Prostate gland (tissue), 2 donors: ENCODE data around the gene TMEM88. TPM values are rescaled to one million over a fixed set of nuclear protein-coding genes. Genes with fewer than 3 reads are reported as not detected.
"Not testable (repeated sequence)": the region's sequence is repeated elsewhere in the genome, so short reads cannot be mapped to it uniquely, and the experiment has no call there.

Experiments
- DNase-seq: peaks from one replicate; pipeline ENCODE4 v3.0.0-alpha.2; 2019; ENCODE audit warnings: low spot score
- H3K27ac ChIP-seq, 2 donors: fragments of 200-600 bp; sonication (generic); 2 replicates each; pipeline ENCODE4 v1.5.1; 2017 to 2019
- H3K27me3 ChIP-seq: fragments of 200-600 bp; sonication (generic); replicated peaks from 2 replicates; pipeline ENCODE4 v1.5.1; 2019; ENCODE audit not compliant: insufficient read depth
- H3K36me3 ChIP-seq, 2 donors: fragments of 200-600 bp; sonication (generic); 1 replicate in 1 of 2; 2 replicates in 1 of 2; pipeline versions ENCODE4 v1.5.1 to v1.8.1; 2017 to 2019
- H3K4me1 ChIP-seq: fragments of 200-600 bp; sonication (generic); replicated peaks from 2 replicates; pipeline ENCODE4 v1.5.1; 2019
- H3K4me3 ChIP-seq, 2 donors: fragments of 200-600 bp; sonication (generic); 2 replicates each; pipeline ENCODE4 v1.5.1; 2017 to 2019
- H3K9me3 ChIP-seq: fragments of 200-600 bp; sonication (generic); 2 replicates; pipeline ENCODE4 v1.5.1; 2017
- POLR2A ChIP-seq: fragments of 450-650 bp; IDR thresholded peaks from one replicate; pipeline ENCODE4 v1.6.1; 2016; ENCODE audit warnings: antibody characterized with exemption, mild to moderate bottlenecking
- POLR2AphosphoS5 ChIP-seq: sonication (generic); formaldehyde crosslinking; IDR thresholded peaks from one replicate; pipeline ENCODE4 v1.6.1; 2017; ENCODE audit warnings: antibody characterized with exemption
- WGBS: methylation state at CpG from one replicate; pipeline ENCODE4 v1.1.5; 2018; 5-methylcytosine and 5-hydroxymethylcytosine counted together
- intact Hi-C: fragments of 100-400 bp; cut with DNase I; formaldehyde crosslinking; loops from one replicate; pipeline ENCODE4 v1.14.2; 2022
- total RNA-seq, 2 donors: library from RNA; depleted of rRNA; stranded (reverse); fragments of >200 nt; gene quantifications; one replicate each; pipeline ENCODE4 v1.1.0, GENCODE V29; 2016
- TF ChIP-seq, protein P1 (sequence below), 4 experiments: fragments of 200-600 bp in 2 of 4; fragments of 450-650 bp in 2 of 4; sonication (generic) in 2 of 4; IDR thresholded peaks; 1 replicate in 3 of 4; 2 replicates in 1 of 4; pipeline ENCODE4 v1.5.1; 2016 to 2019; ENCODE audit warnings: antibody characterized with exemption in 4 of 4, mild to moderate bottlenecking in 2 of 4, moderate library complexity in 2 of 4

Gene TMEM88, protein sequence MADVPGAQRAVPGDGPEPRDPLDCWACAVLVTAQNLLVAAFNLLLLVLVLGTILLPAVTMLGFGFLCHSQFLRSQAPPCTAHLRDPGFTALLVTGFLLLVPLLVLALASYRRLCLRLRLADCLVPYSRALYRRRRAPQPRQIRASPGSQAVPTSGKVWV
- 10 to 100 TPM; 11.1 to 15.7 TPM for total RNA-seq

- intact Hi-C loops = no loop called here
- Histone ChIP-seq H3K36me3 (peaks cover 0 to 10% of the 10 kb centered on the region in 2 donors), H3K4me3 (peak within 1 kb of the TSS in 1 of 2 donors; percentile 54), H3K9me3 (no peaks in the 10 kb centered on the region), H3K27ac (peak within 1 kb of the TSS; percentile 80 to 92), H3K27me3 (no peaks in the 10 kb centered on the region), H3K4me1 (peaks cover 12% of the 10 kb centered on the region)
- TF ChIP-seq, protein P1, sequence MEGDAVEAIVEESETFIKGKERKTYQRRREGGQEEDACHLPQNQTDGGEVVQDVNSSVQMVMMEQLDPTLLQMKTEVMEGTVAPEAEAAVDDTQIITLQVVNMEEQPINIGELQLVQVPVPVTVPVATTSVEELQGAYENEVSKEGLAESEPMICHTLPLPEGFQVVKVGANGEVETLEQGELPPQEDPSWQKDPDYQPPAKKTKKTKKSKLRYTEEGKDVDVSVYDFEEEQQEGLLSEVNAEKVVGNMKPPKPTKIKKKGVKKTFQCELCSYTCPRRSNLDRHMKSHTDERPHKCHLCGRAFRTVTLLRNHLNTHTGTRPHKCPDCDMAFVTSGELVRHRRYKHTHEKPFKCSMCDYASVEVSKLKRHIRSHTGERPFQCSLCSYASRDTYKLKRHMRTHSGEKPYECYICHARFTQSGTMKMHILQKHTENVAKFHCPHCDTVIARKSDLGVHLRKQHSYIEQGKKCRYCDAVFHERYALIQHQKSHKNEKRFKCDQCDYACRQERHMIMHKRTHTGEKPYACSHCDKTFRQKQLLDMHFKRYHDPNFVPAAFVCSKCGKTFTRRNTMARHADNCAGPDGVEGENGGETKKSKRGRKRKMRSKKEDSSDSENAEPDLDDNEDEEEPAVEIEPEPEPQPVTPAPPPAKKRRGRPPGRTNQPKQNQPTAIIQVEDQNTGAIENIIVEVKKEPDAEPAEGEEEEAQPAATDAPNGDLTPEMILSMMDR (IDR thresholded peaks at IDR 0.05) = no peak
- TF ChIP-seq POLR2A (no peak), POLR2AphosphoS5 (no peak)
- DNase-seq = no peak
- WGBS = 74% methylated on average over 57 of the region's 57 CpGs
Measured at GRCh38 chr17:7854851-7855659, at the start of gene TMEM88. Gene TMEM88, plus strand, starts transcription at chr17:7855066. Its CDS starts 9 bp downstream, at chr17:7855075.

DNA sequence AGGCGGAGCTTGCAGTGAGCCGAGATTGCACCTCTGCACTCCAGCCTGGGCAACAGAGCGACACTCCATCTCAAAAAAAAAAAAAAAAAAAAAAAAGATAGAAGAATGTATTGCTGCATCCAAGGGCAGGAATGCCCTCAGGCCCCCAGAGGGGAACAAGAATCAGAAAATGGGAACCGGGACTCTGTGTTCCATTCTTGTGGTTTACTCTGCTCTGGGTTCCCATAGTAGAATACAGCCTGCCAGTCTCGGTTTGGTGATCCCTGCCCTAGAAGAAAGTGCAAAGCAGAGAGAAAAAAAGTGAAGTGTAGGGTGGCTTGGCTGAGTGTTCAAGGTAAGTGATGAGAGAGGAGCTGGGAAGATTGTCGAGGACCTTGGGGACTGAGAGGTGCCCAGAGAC is 48.3 kb upstream of the TMEM88 start:
- Histone ChIP-seq H3K27me3 (no peaks in the 10 kb centered on the region), H3K36me3 (no peaks in the 10 kb centered on the region), H3K4me1 (no peaks in the 10 kb centered on the region), H3K9me3 (no peaks in the 10 kb centered on the region), H3K4me3 (no peak overlapping the region), H3K27ac (no peak overlapping the region)
- intact Hi-C loops = no loop called here
- DNase-seq = no peak
- 87% methylated on average over 6 of the region's 6 CpGs for WGBS
- TF ChIP-seq POLR2AphosphoS5 (no peak), POLR2A (no peak)
- TF ChIP-seq, protein P1 (IDR thresholded peaks at IDR 0.05) = no peak

- no peak for DNase-seq
- no peak for TF ChIP-seq POLR2A
- no peak for TF ChIP-seq POLR2AphosphoS5
- TF ChIP-seq, protein P1 (IDR thresholded peaks at IDR 0.05) = no peak
- intact Hi-C loops = no loop called here
- Histone ChIP-seq H3K9me3 (no peaks in the 10 kb centered on the region), H3K4me3 (no peak overlapping the region), H3K36me3 (no peaks in the 10 kb centered on the region), H3K27me3 (no peaks in the 10 kb centered on the region), H3K27ac (no peak overlapping the region), H3K4me1 (no peaks in the 10 kb centered on the region)
- WGBS = 90% methylated on average over 21 of the region's 21 CpGs
Measured at GRCh38 chr17:7807206-7807605, 47.7 kb upstream of the TMEM88 start.

DNA sequence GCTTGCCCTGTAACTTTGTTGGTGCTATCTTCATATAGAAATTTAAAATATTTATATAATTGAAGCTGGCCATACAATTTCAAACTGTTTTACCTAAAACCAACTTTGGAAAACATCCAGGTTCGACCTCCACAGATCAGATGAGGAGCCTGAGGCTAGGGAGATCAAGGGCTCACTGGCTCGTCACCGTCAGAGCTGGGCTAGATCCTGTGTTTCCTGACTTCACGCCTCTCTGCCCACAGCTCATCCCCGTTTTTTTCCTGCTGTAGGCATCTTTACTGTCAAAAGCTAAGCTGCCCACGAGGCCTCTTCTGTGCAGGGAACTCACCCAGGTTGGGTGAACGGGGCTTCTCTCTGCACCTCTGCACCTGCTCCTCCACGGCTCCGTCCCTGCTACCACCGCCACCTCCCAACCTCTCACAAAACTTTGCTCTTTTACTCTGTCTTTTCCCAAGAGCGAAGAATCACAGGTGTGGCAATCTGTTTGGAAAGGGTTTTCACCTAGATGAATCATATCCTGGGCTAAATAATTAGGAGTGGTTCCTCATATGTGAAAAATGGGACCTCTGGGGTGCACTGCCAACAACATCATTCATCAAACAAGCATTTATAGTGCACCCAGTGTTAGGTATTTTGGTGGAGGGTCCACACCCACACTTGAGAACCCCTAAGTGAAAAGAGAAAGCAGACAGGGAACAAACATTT is 45.6 kb upstream of the TMEM88 start:
- WGBS = 70% methylated on average over 11 of the region's 11 CpGs
- intact Hi-C loops = no loop called here
- H3K4me3 ChIP-seq = no peak overlapping the region
- no peak overlapping the region for H3K27ac ChIP-seq
- no peaks in the 10 kb centered on the region for H3K9me3 ChIP-seq
- DNase-seq = no peak
- no peaks in the 10 kb centered on the region for H3K36me3 ChIP-seq
- TF ChIP-seq POLR2A = no peak
- H3K4me1 ChIP-seq = no peaks in the 10 kb centered on the region
- H3K27me3 ChIP-seq = no peaks in the 10 kb centered on the region

- intact Hi-C loops, H3K4me3 ChIP-seq, H3K27ac ChIP-seq, H3K9me3 ChIP-seq, H3K27me3 ChIP-seq, DNase-seq, H3K36me3 ChIP-seq, H3K4me1 ChIP-seq: not testable (repeated sequence)
- 81% methylated on average over 9 of the region's 9 CpGs for WGBS
Measured at GRCh38 chr17:7809791-7810343, 45.0 kb upstream of the TMEM88 start.
